Suppressor macrophage (primary cell): ENCODE results near the gene SCUBE2.
"Not testable (repeated sequence)": the region's sequence is repeated elsewhere in the genome, so short reads cannot be mapped to it uniquely, and the experiment has no call there.

Experiments used
- DNase-seq, 4 experiments: peaks; one replicate each; pipeline ENCODE4 v3.0.0-alpha.2; 2020 to 2022

The SCUBE2 gene

GRCh38 chr11:9104580-9104979 is 13.2 kb upstream of the SCUBE2 start:
- DNase-seq: no peak

GRCh38 chr11:9103542-9104276 is 12.3 kb upstream of the SCUBE2 start:
- no peak for DNase-seq

- DNase-seq: no peak
These were observed 8.2 kb upstream of the SCUBE2 start for GRCh38 chr11:9099617-9100016.

- DNase-seq: not testable (repeated sequence)
These were observed 7.1 kb upstream of the SCUBE2 start for GRCh38 chr11:9098455-9098854.

GRCh38 chr11:9097186-9097943 is 6.0 kb upstream of the SCUBE2 start:
- not testable (repeated sequence) for DNase-seq

- DNase-seq: no peak
These were observed 5.0 kb upstream of the SCUBE2 start for GRCh38 chr11:9096427-9096826.

GRCh38 chr11:9095421-9095820 is 4.0 kb upstream of the SCUBE2 start:
- peak in 3 of 4 experiments; percentile 31 to 53 (median 43) for DNase-seq

GRCh38 chr11:9094420-9094819 is 3.0 kb upstream of the SCUBE2 start:
- no peak for DNase-seq

- DNase-seq: peak; percentile 17 to 43 (median 28)
These were observed 1.7 kb upstream of the SCUBE2 start for GRCh38 chr11:9092853-9093778.

GRCh38 chr11:9092072-9092471 is 673 bp upstream of the SCUBE2 start:
- no peak for DNase-seq

GRCh38 chr11:9090488-9091043 is 833 bp downstream of the SCUBE2 start:
- peak in 1 of 4 experiments; percentile 9 for DNase-seq

GRCh38 chr11:9089636-9090035 is 1.8 kb downstream of the SCUBE2 start:
- no peak for DNase-seq

GRCh38 chr11:9089061-9089460 is 2.3 kb downstream of the SCUBE2 start:
- DNase-seq: no peak

- no peak for DNase-seq
These were observed 8.8 kb downstream of the SCUBE2 start for GRCh38 chr11:9082575-9082974.

GRCh38 chr11:9081153-9081552 is 10.2 kb downstream of the SCUBE2 start:
- no peak for DNase-seq

- no peak for DNase-seq
These were observed 13.0 kb downstream of the SCUBE2 start for GRCh38 chr11:9078113-9079086.

- no peak for DNase-seq
These were observed 14.2 kb downstream of the SCUBE2 start for GRCh38 chr11:9077164-9077563.

GRCh38 chr11:9076661-9077060 is 14.7 kb downstream of the SCUBE2 start:
- no peak for DNase-seq

GRCh38 chr11:9076046-9076445 is 15.4 kb downstream of the SCUBE2 start:
- DNase-seq: no peak

GRCh38 chr11:9075556-9075955 is 15.8 kb downstream of the SCUBE2 start:
- no peak for DNase-seq

GRCh38 chr11:9074338-9075029 is 16.9 kb downstream of the SCUBE2 start:
- DNase-seq: no peak
